Common myeloid progenitor, CD34-positive (primary cell): ENCODE data around the gene SGCE.

ENCODE experiments used
- CTCF ChIA-PET: fragments of 350-600 bp; sonication (Branson Sonifier 250); formaldehyde crosslinking; loops from one replicate; lab custom pipeline; 2021; ENCODE audit warnings: antibody characterized with exemption; lab: Charles Lee
- POLR2A ChIA-PET: fragments of 350-600 bp; sonication (Branson Sonifier 250); formaldehyde crosslinking; loops from one replicate; lab custom pipeline; 2021; ENCODE audit warnings: antibody characterized with exemption; lab: Charles Lee
- DNase-seq, 3 donors: peaks; one replicate each; pipeline versions ENCODE4 v3.0.0 to v3.0.0-alpha.2; 2013
- H3K27ac ChIP-seq, 2 experiments: 1 replicate in 1 of 2; 2 replicates in 1 of 2; pipeline ENCODE4 v1.7.0; 2013; ENCODE audit warnings: inconsistent platforms in 2 of 2, low read length in 2 of 2, mild to moderate bottlenecking in 2 of 2, low read depth in 1 of 2, moderate library complexity in 1 of 2; ENCODE audit not compliant: severe bottlenecking in 2 of 2, insufficient read depth in 1 of 2, poor library complexity in 1 of 2
- H3K27me3 ChIP-seq, 5 experiments: replicated peaks in 2 of 5; 1 replicate in 3 of 5; 2 replicates in 2 of 5; pipeline versions ENCODE4 v1.6.1 to v1.7.0; 2013; ENCODE audit warnings: low read length in 4 of 5, mild to moderate bottlenecking in 2 of 5, moderate library complexity in 2 of 5, inconsistent platforms in 1 of 5; ENCODE audit not compliant: insufficient read depth in 5 of 5, control insufficient read depth in 4 of 5
- H3K36me3 ChIP-seq, 4 experiments: 1 replicate in 2 of 4; 2 replicates in 2 of 4; pipeline versions ENCODE4 v1.6.1 to v1.7.0; 2013; ENCODE audit warnings: low read length in 3 of 4, control low read depth in 1 of 4, mild to moderate bottlenecking in 1 of 4; ENCODE audit not compliant: control insufficient read depth in 4 of 4, insufficient read depth in 4 of 4
- H3K4me1 ChIP-seq, 4 experiments: 1 replicate in 3 of 4; 2 replicates in 1 of 4; pipeline versions ENCODE4 v1.6.1 to v1.7.1; 2013; ENCODE audit warnings: low read length in 3 of 4, mild to moderate bottlenecking in 3 of 4, control low read depth in 1 of 4, inconsistent platforms in 1 of 4, moderate library complexity in 1 of 4; ENCODE audit not compliant: control insufficient read depth in 4 of 4, insufficient read depth in 4 of 4; ENCODE audit errors: control extremely low read depth in 1 of 4
- H3K4me3 ChIP-seq, 7 experiments: 1 replicate in 4 of 7; 2 replicates in 3 of 7; pipeline versions ENCODE4 v1.5.1 to v1.7.0; 2013; ENCODE audit warnings: mild to moderate bottlenecking in 7 of 7, low read length in 6 of 7, moderate library complexity in 6 of 7, inconsistent platforms in 2 of 7, low read depth in 2 of 7, control low read depth in 1 of 7; ENCODE audit not compliant: insufficient read depth in 4 of 7, control insufficient read depth in 1 of 7; ENCODE audit errors: extremely low read depth in 1 of 7
- H3K9me3 ChIP-seq, 5 experiments: 1 replicate in 4 of 5; 2 replicates in 1 of 5; pipeline versions ENCODE4 v1.6.1 to v1.7.1; 2013; ENCODE audit warnings: low read length in 4 of 5, mild to moderate bottlenecking in 2 of 5, inconsistent platforms in 1 of 5, low read depth in 1 of 5, moderate library complexity in 1 of 5; ENCODE audit not compliant: control insufficient read depth in 4 of 5, insufficient read depth in 2 of 5; ENCODE audit errors: control extremely low read depth in 1 of 5
- WGBS: methylation state at CpG from one replicate; pipeline ENCODE4 v1.1.5; 2013; ENCODE audit not compliant: insufficient coverage; 5-methylcytosine and 5-hydroxymethylcytosine counted together

The SGCE gene

GRCh38 chr7:94561841-94562514, 94.0 kb downstream of the SGCE start:
- H3K4me3 ChIP-seq: no peak overlapping the region
- 100% methylated on average over 1 of the region's 2 CpGs for WGBS
- H3K27ac ChIP-seq: no peak overlapping the region
- POLR2A ChIA-PET: no interaction called here
- CTCF ChIA-PET: no interaction called here
- H3K4me1 ChIP-seq: no peaks in the 10 kb centered on the region
- peaks cover 0 to 14% (median 7%) of the 10 kb centered on the region in 4 experiments for H3K36me3 ChIP-seq
- no peaks in the 10 kb centered on the region for H3K27me3 ChIP-seq
- no peaks in the 10 kb centered on the region for H3K9me3 ChIP-seq
- DNase-seq: no peak

DNA sequence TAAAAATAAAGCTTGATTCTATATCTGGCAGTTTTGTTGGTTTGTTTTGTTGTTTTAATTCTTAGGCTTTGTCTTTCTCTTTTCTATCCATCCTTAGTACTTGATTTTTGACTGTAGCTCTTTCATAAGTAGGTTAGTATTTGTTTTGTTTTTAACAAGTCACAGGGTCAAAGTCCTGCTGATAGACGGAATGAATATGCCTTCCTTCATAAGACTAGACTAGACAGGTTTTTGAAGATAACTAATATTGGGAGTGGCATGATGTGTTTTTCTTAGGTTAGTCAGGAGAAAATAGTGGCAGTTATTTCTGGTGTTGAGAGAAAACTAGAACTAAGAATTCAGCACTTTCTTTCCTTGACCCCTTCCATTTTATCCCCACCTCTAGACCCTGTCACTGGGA, 96.0 kb downstream of the SGCE start:
- WGBS: no CpG with 5 or more reads among the region's 1 CpG

GRCh38 chr7:94557215-94557614, 98.7 kb downstream of the SGCE start:
- no peak overlapping the region for H3K4me3 ChIP-seq
- H3K27ac ChIP-seq: no peak overlapping the region
- H3K27me3 ChIP-seq: no peaks in the 10 kb centered on the region
- H3K4me1 ChIP-seq: no peaks in the 10 kb centered on the region
- H3K9me3 ChIP-seq: no peaks in the 10 kb centered on the region
- ChIA-PET CTCF (interaction anchor here (1.1 kb wide), 1 partner anchor 14 kb away, joined by 3 read pairs; no protein-coding TSS in a partner anchor), POLR2A (no interaction called here)
- DNase-seq: no peak
- peaks cover 7 to 27% (median 17%) of the 10 kb centered on the region in 4 experiments for H3K36me3 ChIP-seq

More for the DNA sequence above, 96.0 kb downstream of the SGCE start:
- ChIA-PET POLR2A (no interaction called here), CTCF (no interaction called here)
- no peak for DNase-seq
- Histone ChIP-seq H3K36me3 (peaks cover 4 to 16% (median 10%) of the 10 kb centered on the region in 4 experiments), H3K27me3 (no peaks in the 10 kb centered on the region), H3K9me3 (no peaks in the 10 kb centered on the region), H3K27ac (no peak overlapping the region), H3K4me1 (no peaks in the 10 kb centered on the region), H3K4me3 (no peak overlapping the region)

DNA sequence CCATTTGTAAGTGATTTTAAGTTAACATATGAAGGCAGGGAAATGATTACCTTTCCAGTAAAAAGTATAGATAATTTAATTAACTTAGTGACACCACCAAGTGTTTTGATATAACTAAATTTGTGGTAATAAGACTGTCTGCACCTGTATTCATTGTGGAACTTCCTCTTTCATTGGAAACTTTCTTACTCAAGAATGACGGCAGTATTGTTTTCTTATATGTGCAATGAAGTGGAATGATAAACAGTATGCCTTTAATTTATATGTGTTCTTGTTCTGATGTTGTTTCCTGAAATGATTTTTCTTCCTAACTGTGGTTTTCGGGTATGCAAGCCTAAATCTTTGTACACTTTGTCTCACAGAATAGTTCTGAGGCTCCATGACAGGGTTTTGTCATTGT, 99.9 kb downstream of the SGCE start:
- no peaks in the 10 kb centered on the region for H3K4me1 ChIP-seq
- peak in 2 of 3 donors; percentile 7 to 20 for DNase-seq
- no peaks in the 10 kb centered on the region for H3K27me3 ChIP-seq
- no peaks in the 10 kb centered on the region for H3K9me3 ChIP-seq
- no peak overlapping the region for H3K27ac ChIP-seq
- 100% methylated on average over 1 of the region's 2 CpGs for WGBS
- H3K36me3 ChIP-seq: peaks cover 7 to 31% (median 22%) of the 10 kb centered on the region in 4 experiments
- CTCF ChIA-PET: no interaction called here
- H3K4me3 ChIP-seq: no peak overlapping the region
- POLR2A ChIA-PET: no interaction called here

DNA sequence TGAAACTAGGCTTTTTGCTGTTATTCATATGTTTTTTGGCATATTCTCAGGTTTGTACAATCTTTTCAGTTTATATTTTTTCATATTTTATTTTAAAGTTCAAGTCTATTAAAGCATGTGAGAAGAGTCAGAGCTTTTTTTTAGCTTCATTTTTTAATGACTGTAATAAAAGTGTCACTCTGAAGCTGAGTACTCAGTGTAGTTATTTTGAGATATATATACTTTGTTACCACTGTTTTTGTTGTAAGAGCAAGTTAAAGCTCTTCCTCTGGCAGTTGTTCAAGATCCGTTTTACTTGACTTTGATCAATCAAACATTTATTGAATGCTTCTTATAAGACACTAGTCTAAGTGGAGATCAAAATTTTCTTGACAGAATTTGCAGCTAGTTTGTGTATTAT, 108.8 kb downstream of the SGCE start:
- WGBS: no CpG with 5 or more reads among the region's 1 CpG
- H3K9me3 ChIP-seq: no peaks in the 10 kb centered on the region
- H3K27me3 ChIP-seq: no peaks in the 10 kb centered on the region
- peaks cover 0 to 26% (median 7%) of the 10 kb centered on the region in 4 experiments for H3K36me3 ChIP-seq
- H3K4me1 ChIP-seq: no peaks in the 10 kb centered on the region
- DNase-seq: no peak
- POLR2A ChIA-PET: interaction anchor here (0.5 kb wide), 2 partner anchors 26 to 885 kb away, joined by 3 read pairs; no protein-coding TSS in a partner anchor
- CTCF ChIA-PET: no interaction called here
- no peak overlapping the region for H3K4me3 ChIP-seq
- no peak overlapping the region for H3K27ac ChIP-seq

GRCh38 chr7:94540428-94540827, 115.5 kb downstream of the SGCE start:
- Histone ChIP-seq H3K4me1 (no peaks in the 10 kb centered on the region), H3K36me3 (peaks cover 7 to 41% (median 15%) of the 10 kb centered on the region in 4 experiments), H3K27ac (no peak overlapping the region), H3K9me3 (no peaks in the 10 kb centered on the region), H3K27me3 (no peaks in the 10 kb centered on the region), H3K4me3 (no peak overlapping the region)
- ChIA-PET CTCF (no interaction called here), POLR2A (no interaction called here)
- DNase-seq: no peak
- 90% methylated on average over 1 of the region's 1 CpG for WGBS
